ENCODE data around the gene CIRBP. TPM values are rescaled to one million over a fixed set of nuclear protein-coding genes. Genes with fewer than 3 reads are reported as not detected.

CIRBP gene
- total RNA-seq, 3 donors from 2014 or later (not counting 1 experiment from before 2014, with no cell fraction given), result 410 to 454 (median 440) TPM

- Histone ChIP-seq H3K4me3 (ENCODE audit: low read length) (no peak overlapping the region), H3K9me3 (ENCODE audit: control insufficient read depth, insufficient read depth, low read length) (no peaks in the 10 kb centered on the region), H3K4me1 (ENCODE audit: control insufficient read depth, insufficient read depth, low read length) (no peaks in the 10 kb centered on the region), H3K27me3 (ENCODE audit: control insufficient read depth, insufficient read depth, low read length) (no peaks in the 10 kb centered on the region), H3K36me3 (ENCODE audit: control insufficient read depth, insufficient read depth, low read length) (peaks cover 32% of the 10 kb centered on the region), H3K27ac (ENCODE audit: low read length) (no peak overlapping the region)
- no peak for TF ChIP-seq CTCF (IDR thresholded peaks at IDR 0.05)
- no peak overlapping the region for H3K4me3 Mint-ChIP-seq
- ATAC-seq, result no peak
- no peaks in the 10 kb centered on the region for H3K9me3 Mint-ChIP-seq
- no peak for DNase-seq
- 95% methylated on average over 52 of the region's 56 CpGs for WGBS (ENCODE audit: insufficient coverage)
- H3K27me3 Mint-ChIP-seq (ENCODE audit: low read depth in 2 of 2), result no peaks in the 10 kb centered on the region
- H3K4me1 Mint-ChIP-seq, result no peaks in the 10 kb centered on the region
- H3K27ac Mint-ChIP-seq, result no peak overlapping the region
- intact Hi-C loops (cut with micrococcal nuclease), result no loop called here
- no peaks in the 10 kb centered on the region for H3K36me3 Mint-ChIP-seq
Measured at GRCh38 chr19:1227304-1228054, 41.7 kb upstream of the CIRBP start.

GRCh38 chr19:1228161-1228957 lies 40.8 kb upstream of the CIRBP start:
- 98% methylated on average over 100 of the region's 100 CpGs for WGBS (ENCODE audit: insufficient coverage)
- H3K4me3 Mint-ChIP-seq, result no peak overlapping the region
- no peak overlapping the region for H3K27ac Mint-ChIP-seq
- H3K27ac ChIP-seq (ENCODE audit: low read length), result no peak overlapping the region
- no peaks in the 10 kb centered on the region for H3K4me1 Mint-ChIP-seq
- no peaks in the 10 kb centered on the region for H3K4me1 ChIP-seq (ENCODE audit: control insufficient read depth, insufficient read depth, low read length)
- no peaks in the 10 kb centered on the region for H3K9me3 ChIP-seq (ENCODE audit: control insufficient read depth, insufficient read depth, low read length)
- no peaks in the 10 kb centered on the region for H3K36me3 Mint-ChIP-seq
- no peaks in the 10 kb centered on the region for H3K27me3 ChIP-seq (ENCODE audit: control insufficient read depth, insufficient read depth, low read length)
- no peak for DNase-seq
- no peak for TF ChIP-seq CTCF (IDR thresholded peaks at IDR 0.05)
- intact Hi-C loops (cut with micrococcal nuclease), result no loop called here
- H3K9me3 Mint-ChIP-seq, result no peaks in the 10 kb centered on the region
- no peaks in the 10 kb centered on the region for H3K27me3 Mint-ChIP-seq (ENCODE audit: low read depth in 2 of 2)
- H3K36me3 ChIP-seq (ENCODE audit: control insufficient read depth, insufficient read depth, low read length), result peaks cover 25% of the 10 kb centered on the region
- no peak overlapping the region for H3K4me3 ChIP-seq (ENCODE audit: low read length)
- no peak for ATAC-seq

- Mint-ChIP-seq H3K4me1 (no peaks in the 10 kb centered on the region), H3K36me3 (no peaks in the 10 kb centered on the region), H3K9me3 (no peaks in the 10 kb centered on the region), H3K27ac (no peak overlapping the region), H3K27me3 (ENCODE audit: low read depth in 2 of 2) (no peaks in the 10 kb centered on the region), H3K4me3 (no peak overlapping the region)
- DNase-seq (no peak), ATAC-seq (no peak)
- intact Hi-C loops (cut with micrococcal nuclease), result no loop called here
- Histone ChIP-seq H3K27me3 (ENCODE audit: control insufficient read depth, insufficient read depth, low read length) (no peaks in the 10 kb centered on the region), H3K36me3 (ENCODE audit: control insufficient read depth, insufficient read depth, low read length) (peaks cover 16% of the 10 kb centered on the region), H3K9me3 (ENCODE audit: control insufficient read depth, insufficient read depth, low read length) (no peaks in the 10 kb centered on the region), H3K4me1 (ENCODE audit: control insufficient read depth, insufficient read depth, low read length) (no peaks in the 10 kb centered on the region), H3K4me3 (ENCODE audit: low read length) (no peak overlapping the region), H3K27ac (ENCODE audit: low read length) (no peak overlapping the region)
- WGBS (ENCODE audit: insufficient coverage), result 98% methylated on average over 158 of the region's 158 CpGs
- TF ChIP-seq CTCF (IDR thresholded peaks at IDR 0.05), result no peak
Measured at GRCh38 chr19:1229056-1229923, 39.8 kb upstream of the CIRBP start.
